Gastrocnemius medialis (tissue), 4 donors: ENCODE data around the gene CRHBP. TPM values are rescaled to one million over a fixed set of nuclear protein-coding genes. Genes with fewer than 3 reads are reported as not detected.

Source experiments
- ATAC-seq, 2 donors: fragments of 150-250 bp; one replicate each; pipeline ENCODE4 v1.9.1; 2016
- DNase-seq, 2 donors: peaks; one replicate each; pipeline ENCODE4 v3.0.0-alpha.2; 2019
- H3K27ac ChIP-seq, 4 donors: fragments of 200-600 bp; sonication (generic); 1 replicate in 1 of 4; 2 replicates in 3 of 4; pipeline ENCODE4 v1.5.1; 2016 to 2018; ENCODE audit warnings: mild to moderate bottlenecking in 2 of 4, moderate library complexity in 1 of 4
- H3K27me3 ChIP-seq, 3 donors: fragments of 200-600 bp; sonication (generic) in 2 of 3; 1 replicate in 1 of 3; 2 replicates in 2 of 3; pipeline versions ENCODE4 v1.5.1 to v1.6.0; 2016 to 2019; ENCODE audit warnings: mild to moderate bottlenecking in 1 of 3, moderate library complexity in 1 of 3
- H3K36me3 ChIP-seq, 2 donors: fragments of 200-600 bp; sonication (generic) in 1 of 2; one replicate each; pipeline ENCODE4 v1.5.1; 2017 to 2018
- H3K4me1 ChIP-seq, 2 donors: fragments of 200-600 bp; sonication (generic) in 1 of 2; one replicate each; pipeline ENCODE4 v1.5.1; 2016 to 2017; ENCODE audit warnings: mild to moderate bottlenecking in 2 of 2
- H3K4me3 ChIP-seq, 4 donors: fragments of 200-600 bp; sonication (generic) in 3 of 4; 1 replicate in 1 of 4; 2 replicates in 3 of 4; pipeline ENCODE4 v1.5.1; 2016 to 2019; ENCODE audit warnings: mild to moderate bottlenecking in 2 of 4
- H3K9me3 ChIP-seq, 3 donors: fragments of 200-600 bp; sonication (generic) in 2 of 3; 1 replicate in 1 of 3; 2 replicates in 2 of 3; pipeline ENCODE4 v1.5.1; 2016 to 2019
- CTCF ChIP-seq, 5 experiments: fragments of 450-650 bp in 3 of 5; fragments of 200-600 bp in 2 of 5; sonication (generic) in 2 of 5; IDR thresholded peaks in 4 of 5; conservative IDR thresholded peaks in 1 of 5; 1 replicate in 4 of 5; 2 replicates in 1 of 5; pipeline ENCODE4 v1.5.1; 2016 to 2019; ENCODE audit warnings: antibody characterized with exemption in 5 of 5, mild to moderate bottlenecking in 3 of 5, moderate library complexity in 3 of 5
- POLR2A ChIP-seq, 2 donors: fragments of 450-650 bp; IDR thresholded peaks; one replicate each; pipeline ENCODE4 v1.6.1; 2017; ENCODE audit warnings: antibody characterized with exemption in 2 of 2, mild to moderate bottlenecking in 2 of 2, moderate library complexity in 2 of 2
- in situ Hi-C, 4 donors: fragments of 200-750 bp; cut with MboI; loops; one replicate each; pipeline versions ENCODE4 v1.15.0 to v1.8.0; 2017; ENCODE audit warnings: low sequenced_read_pairs in 4 of 4
- intact Hi-C: fragments of 100-400 bp; cut with DNase I; formaldehyde crosslinking; loops from one replicate; pipeline ENCODE4 v1.15.1; 2023; ENCODE audit warnings: low total_unique reads
- total RNA-seq, 4 donors: library from RNA; depleted of rRNA; stranded (reverse); fragments of >200 nt; gene quantifications; one replicate each; pipeline versions ENCODE4 v1.1.0 to v1.2.3, GENCODE V29; 2016

The CRHBP gene
- total RNA-seq, 4 donors from 2014 or later = 0.36 to 0.61 (median 0.38) TPM; not detected in 1

GRCh38 chr5:76956033-76956432, 3.2 kb downstream of the CRHBP start:
- in situ Hi-C loops (no loop called here), intact Hi-C loops (no loop called here)
- no peaks in the 10 kb centered on the region for H3K36me3 ChIP-seq
- no peaks in the 10 kb centered on the region for H3K9me3 ChIP-seq
- no peak for ATAC-seq
- no peak overlapping the region for H3K27ac ChIP-seq
- no peak overlapping the region for H3K4me3 ChIP-seq
- TF ChIP-seq POLR2A (IDR thresholded peaks at IDR 0.05) (no peak), CTCF (IDR thresholded peaks at IDR 0.05 in 4 of 5, conservative IDR thresholded peaks at IDR 0.05 in 1 of 5) (no peak)
- H3K27me3 ChIP-seq = peaks cover 9 to 23% (median 12%) of the 10 kb centered on the region in 3 donors
- DNase-seq = no peak
- no peaks in the 10 kb centered on the region for H3K4me1 ChIP-seq

GRCh38 chr5:76958991-76959767, 6.3 kb downstream of the CRHBP start:
- in situ Hi-C loops (no loop called here), intact Hi-C loops (no loop called here)
- DNase-seq (no peak), ATAC-seq (no peak)
- TF ChIP-seq POLR2A (IDR thresholded peaks at IDR 0.05) (no peak), CTCF (IDR thresholded peaks at IDR 0.05 in 4 of 5, conservative IDR thresholded peaks at IDR 0.05 in 1 of 5) (no peak)
- no peak overlapping the region for H3K4me3 ChIP-seq
- no peaks in the 10 kb centered on the region for H3K9me3 ChIP-seq
- H3K27ac ChIP-seq = no peak overlapping the region
- H3K4me1 ChIP-seq = no peaks in the 10 kb centered on the region
- H3K36me3 ChIP-seq = no peaks in the 10 kb centered on the region
- peaks cover 3 to 11% (median 9%) of the 10 kb centered on the region in 3 donors for H3K27me3 ChIP-seq

GRCh38 chr5:76960004-76960625, 7.3 kb downstream of the CRHBP start:
- TF ChIP-seq POLR2A (IDR thresholded peaks at IDR 0.05) (no peak), CTCF (IDR thresholded peaks at IDR 0.05 in 4 of 5, conservative IDR thresholded peaks at IDR 0.05 in 1 of 5) (no peak)
- no peaks in the 10 kb centered on the region for H3K9me3 ChIP-seq
- intact Hi-C loops = no loop called here
- in situ Hi-C loops = no loop called here
- H3K27ac ChIP-seq = no peak overlapping the region
- DNase-seq (no peak), ATAC-seq (no peak)
- peaks cover 0 to 7% (median under 1%) of the 10 kb centered on the region in 3 donors for H3K27me3 ChIP-seq
- H3K4me3 ChIP-seq = no peak overlapping the region
- no peaks in the 10 kb centered on the region for H3K36me3 ChIP-seq
- no peaks in the 10 kb centered on the region for H3K4me1 ChIP-seq

- no peak for ATAC-seq
- no peak for DNase-seq
- intact Hi-C loops = no loop called here
- Histone ChIP-seq H3K4me3 (no peak overlapping the region), H3K27me3 (no peaks in the 10 kb centered on the region), H3K36me3 (no peaks in the 10 kb centered on the region), H3K9me3 (no peaks in the 10 kb centered on the region), H3K27ac (no peak overlapping the region), H3K4me1 (no peaks in the 10 kb centered on the region)
- in situ Hi-C loops = no loop called here
- TF ChIP-seq POLR2A (IDR thresholded peaks at IDR 0.05) = no peak
- no peak for TF ChIP-seq CTCF (IDR thresholded peaks at IDR 0.05 in 4 of 5, conservative IDR thresholded peaks at IDR 0.05 in 1 of 5)
These were observed 11.2 kb downstream of the CRHBP start for GRCh38 chr5:76964060-76964459.
